ENCODE data around the gene METTL22.
A peak's percentile ranks its signal among the peaks of the same experiment; 100 is the strongest.

METTL22 gene

GRCh38 chr16:8621572-8622314, at the start of gene METTL22:
TSS of gene METTL22 (plus strand) at chr16:8621698. CDS start at chr16:8625666, 3,968 bp downstream.
- FAIRE-seq, result peak; percentile 95

GRCh38 chr16:8572063-8572918, 49.2 kb upstream of the METTL22 start:
- no peak for FAIRE-seq
- DNase-seq (ENCODE audit: low spot score), result no peak

More at GRCh38 chr16:8621572-8622314, at the start of gene METTL22:
- DNase-seq (ENCODE audit: low spot score), result peak; percentile 99

GRCh38 chr16:8572919-8573724, 48.4 kb upstream of the METTL22 start:
- DNase-seq (ENCODE audit: low spot score), result no peak
- FAIRE-seq, result no peak

- no peak for DNase-seq (ENCODE audit: low spot score)
- no peak for FAIRE-seq
Measured at GRCh38 chr16:8575399-8575798, 46.1 kb upstream of the METTL22 start.

GRCh38 chr16:8576141-8577004, 45.1 kb upstream of the METTL22 start:
- no peak for FAIRE-seq
- no peak for DNase-seq (ENCODE audit: low spot score)

GRCh38 chr16:8577678-8578304, 43.7 kb upstream of the METTL22 start:
- no peak for FAIRE-seq
- no peak for DNase-seq (ENCODE audit: low spot score)

GRCh38 chr16:8579559-8579958, 41.9 kb upstream of the METTL22 start:
- no peak for DNase-seq (ENCODE audit: low spot score)
- FAIRE-seq, result no peak

- DNase-seq (ENCODE audit: low spot score) (no peak), FAIRE-seq (peak; percentile 27)
Measured at GRCh38 chr16:8581831-8582580, 39.5 kb upstream of the METTL22 start.

GRCh38 chr16:8583199-8583598, 38.3 kb upstream of the METTL22 start:
- DNase-seq (ENCODE audit: low spot score) (peak; percentile 64), FAIRE-seq (no peak)

- peak; percentile 66 for FAIRE-seq
- no peak for DNase-seq (ENCODE audit: low spot score)
Measured at GRCh38 chr16:8583732-8584131, 37.8 kb upstream of the METTL22 start.

GRCh38 chr16:8585041-8585440, 36.5 kb upstream of the METTL22 start:
- FAIRE-seq (no peak), DNase-seq (ENCODE audit: low spot score) (no peak)

GRCh38 chr16:8585857-8586256, 35.6 kb upstream of the METTL22 start:
- FAIRE-seq (no peak), DNase-seq (ENCODE audit: low spot score) (no peak)

GRCh38 chr16:8587065-8587464, 34.4 kb upstream of the METTL22 start:
- no peak for FAIRE-seq

GRCh38 chr16:8588682-8589056, 32.8 kb upstream of the METTL22 start:
- FAIRE-seq (no peak), DNase-seq (ENCODE audit: low spot score) (no peak)

More at GRCh38 chr16:8587065-8587464, 34.4 kb upstream of the METTL22 start:
- DNase-seq (ENCODE audit: low spot score), result no peak

- FAIRE-seq (no peak), DNase-seq (ENCODE audit: low spot score) (no peak)
Measured at GRCh38 chr16:8589057-8589899, 32.2 kb upstream of the METTL22 start.

- DNase-seq (ENCODE audit: low spot score), result peak; percentile 46
- FAIRE-seq, result no peak
Measured at GRCh38 chr16:8589900-8590688, 31.4 kb upstream of the METTL22 start, which contains the start of gene TMEM114. TSS of gene TMEM114 (minus strand) at chr16:8590511. CDS start at chr16:8589838, 673 bp downstream.

GRCh38 chr16:8590811-8591210, 30.7 kb upstream of the METTL22 start:
- FAIRE-seq, result no peak

GRCh38 chr16:8591451-8591850, 30.0 kb upstream of the METTL22 start:
- FAIRE-seq (no peak), DNase-seq (ENCODE audit: low spot score) (no peak)

More at GRCh38 chr16:8590811-8591210, 30.7 kb upstream of the METTL22 start:
- DNase-seq (ENCODE audit: low spot score), result no peak
